ENCODE measurements around the gene ARHGAP45. TPM values are rescaled to one million over a fixed set of nuclear protein-coding genes. Genes with fewer than 3 reads are reported as not detected.
A peak's percentile ranks its signal among the peaks of the same experiment; 100 is the strongest.
"Not testable (repeated sequence)": the region's sequence is repeated elsewhere in the genome, so short reads cannot be mapped to it uniquely, and the experiment has no call there.

The ARHGAP45 gene
- total RNA-seq, 6 experiments from 2014 or later: 4.2 to 10.0 (median 7.3) TPM

DNA sequence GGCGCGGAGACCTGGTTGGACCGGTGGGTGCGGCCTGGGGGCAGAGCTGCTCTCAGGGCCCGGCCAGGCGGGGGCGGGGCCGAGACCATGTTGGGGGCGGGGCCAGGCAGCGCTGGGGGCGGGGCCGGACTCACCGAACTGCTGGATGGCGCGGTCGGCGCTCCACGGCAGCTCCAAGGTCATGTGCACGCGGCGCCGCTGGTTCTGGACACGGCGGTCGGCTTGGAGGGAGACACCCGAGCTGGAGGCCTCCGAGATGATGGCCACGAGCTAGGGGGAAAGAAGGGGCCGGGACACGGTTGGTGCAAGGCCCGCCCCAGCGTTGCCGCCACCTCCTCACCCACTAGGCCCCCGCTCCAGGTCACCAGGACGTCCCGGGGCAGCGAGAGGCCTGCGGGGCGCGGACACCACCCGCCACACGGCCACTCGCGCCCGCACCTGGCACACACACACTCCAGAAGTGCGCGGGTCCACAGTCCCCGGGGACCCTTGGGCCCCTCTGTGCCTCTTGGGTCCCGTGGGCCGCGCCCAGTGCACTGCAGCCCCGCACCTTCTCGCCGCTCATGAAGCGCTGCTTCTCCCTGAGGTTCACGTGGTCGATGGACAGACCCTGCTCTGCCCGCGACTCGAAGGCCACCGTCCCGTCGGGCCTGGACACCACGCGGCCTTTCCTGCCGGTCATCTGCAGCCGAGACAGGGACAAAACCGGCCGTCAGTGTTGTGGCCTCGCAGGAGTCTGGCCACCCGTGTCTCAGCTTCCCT, 45.5 kb downstream of the ARHGAP45 start:
- H3K9me3 ChIP-seq: no peaks in the 10 kb centered on the region
- TF ChIP-seq, protein P1, sequence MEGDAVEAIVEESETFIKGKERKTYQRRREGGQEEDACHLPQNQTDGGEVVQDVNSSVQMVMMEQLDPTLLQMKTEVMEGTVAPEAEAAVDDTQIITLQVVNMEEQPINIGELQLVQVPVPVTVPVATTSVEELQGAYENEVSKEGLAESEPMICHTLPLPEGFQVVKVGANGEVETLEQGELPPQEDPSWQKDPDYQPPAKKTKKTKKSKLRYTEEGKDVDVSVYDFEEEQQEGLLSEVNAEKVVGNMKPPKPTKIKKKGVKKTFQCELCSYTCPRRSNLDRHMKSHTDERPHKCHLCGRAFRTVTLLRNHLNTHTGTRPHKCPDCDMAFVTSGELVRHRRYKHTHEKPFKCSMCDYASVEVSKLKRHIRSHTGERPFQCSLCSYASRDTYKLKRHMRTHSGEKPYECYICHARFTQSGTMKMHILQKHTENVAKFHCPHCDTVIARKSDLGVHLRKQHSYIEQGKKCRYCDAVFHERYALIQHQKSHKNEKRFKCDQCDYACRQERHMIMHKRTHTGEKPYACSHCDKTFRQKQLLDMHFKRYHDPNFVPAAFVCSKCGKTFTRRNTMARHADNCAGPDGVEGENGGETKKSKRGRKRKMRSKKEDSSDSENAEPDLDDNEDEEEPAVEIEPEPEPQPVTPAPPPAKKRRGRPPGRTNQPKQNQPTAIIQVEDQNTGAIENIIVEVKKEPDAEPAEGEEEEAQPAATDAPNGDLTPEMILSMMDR (IDR thresholded peaks at IDR 0.05): no peak
- no peak for TF ChIP-seq POLR2A (IDR thresholded peaks at IDR 0.05)
- peaks cover 0 to 13% (median 2%) of the 10 kb centered on the region in 4 donors for H3K4me1 ChIP-seq
- no peak overlapping the region for H3K4me3 ChIP-seq
- no peaks in the 10 kb centered on the region for H3K27me3 ChIP-seq
- no peak for DNase-seq
- WGBS (ENCODE audit: insufficient coverage, low coverage, low lambda C conversion rate, missing lambda C conversion rate): 53% methylated on average over 6 of the region's 71 CpGs
- H3K36me3 ChIP-seq: peaks cover 10 to 63% (median 26%) of the 10 kb centered on the region in 4 donors
- peak overlapping the region in 1 of 3 donors; percentile 35 for H3K27ac ChIP-seq
- intact Hi-C loops (cut with DNase I): loop anchor here in 1 of 2 donors (10.0 kb wide), 1 partner anchor 72 kb away; no protein-coding TSS in a partner anchor
- ATAC-seq: no peak

DNA sequence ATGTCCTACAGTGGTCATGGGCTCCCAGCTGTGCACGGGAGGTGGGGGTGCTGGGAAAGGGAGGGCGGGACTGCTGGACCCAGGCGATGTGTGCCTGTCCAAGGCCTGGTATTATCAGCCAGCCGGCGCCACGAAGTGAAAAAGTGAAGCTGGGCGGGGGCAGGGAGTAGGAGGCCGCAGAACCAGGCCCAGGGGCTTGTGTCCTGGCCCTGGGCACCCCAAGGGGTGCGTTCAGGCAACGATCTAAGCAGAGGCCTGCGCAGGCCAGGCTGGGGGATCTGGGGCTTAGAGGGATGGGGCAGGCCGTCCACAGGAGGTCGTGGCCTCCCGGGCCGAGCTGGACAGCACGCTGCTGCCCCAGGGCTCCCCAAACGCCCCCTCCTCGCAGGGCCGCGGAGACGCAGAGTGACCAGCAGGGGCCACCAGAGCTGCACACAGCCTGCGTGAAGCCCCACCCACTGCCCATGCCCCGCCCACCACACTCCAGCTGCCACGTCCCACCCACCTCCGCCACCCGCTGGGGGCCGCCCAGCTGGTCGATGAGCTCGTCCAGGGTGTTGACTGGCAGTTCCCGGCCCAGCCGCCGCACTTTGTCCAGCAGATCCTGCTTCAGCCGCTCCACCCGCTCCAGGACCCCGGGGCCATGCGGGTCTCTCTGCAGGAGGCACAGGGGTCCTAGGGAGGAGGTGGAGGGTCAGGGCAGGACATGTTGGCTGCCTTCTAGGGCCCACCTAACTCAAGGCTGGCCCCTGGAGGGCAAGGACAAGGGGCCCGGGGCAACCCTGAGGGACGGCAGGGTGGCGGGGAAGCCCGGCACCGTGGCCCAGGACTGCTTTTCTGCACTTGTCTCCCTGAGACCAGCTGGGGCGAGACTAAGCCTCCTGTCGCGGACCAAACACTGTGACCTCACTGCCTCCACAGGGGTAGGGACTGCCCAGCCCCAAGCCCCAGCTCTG, 46.3 kb downstream of the ARHGAP45 start:
- TF ChIP-seq, protein P1 (IDR thresholded peaks at IDR 0.05): peak; percentile 86 to 98 (median 92)
- peak; percentile 33 for TF ChIP-seq POLR2A (IDR thresholded peaks at IDR 0.05)
- WGBS (ENCODE audit: insufficient coverage, low coverage, low lambda C conversion rate, missing lambda C conversion rate): 10% methylated on average over 6 of the region's 44 CpGs
- DNase-seq: peak; percentile 97 to 99 (median 98)
- Histone ChIP-seq H3K4me3 (no peak overlapping the region), H3K27me3 (no peaks in the 10 kb centered on the region), H3K27ac (peak overlapping the region; percentile 38 to 90 (median 78)), H3K4me1 (peaks cover 0 to 13% (median 2%) of the 10 kb centered on the region in 4 donors), H3K36me3 (peaks cover 10 to 65% (median 29%) of the 10 kb centered on the region in 4 donors), H3K9me3 (no peaks in the 10 kb centered on the region)
- intact Hi-C loops (cut with DNase I): loop anchor here in 1 of 2 donors (10.0 kb wide), 1 partner anchor 71 kb away; no protein-coding TSS in a partner anchor
- ATAC-seq: peak; percentile 89 to 96 (median 93)

DNA sequence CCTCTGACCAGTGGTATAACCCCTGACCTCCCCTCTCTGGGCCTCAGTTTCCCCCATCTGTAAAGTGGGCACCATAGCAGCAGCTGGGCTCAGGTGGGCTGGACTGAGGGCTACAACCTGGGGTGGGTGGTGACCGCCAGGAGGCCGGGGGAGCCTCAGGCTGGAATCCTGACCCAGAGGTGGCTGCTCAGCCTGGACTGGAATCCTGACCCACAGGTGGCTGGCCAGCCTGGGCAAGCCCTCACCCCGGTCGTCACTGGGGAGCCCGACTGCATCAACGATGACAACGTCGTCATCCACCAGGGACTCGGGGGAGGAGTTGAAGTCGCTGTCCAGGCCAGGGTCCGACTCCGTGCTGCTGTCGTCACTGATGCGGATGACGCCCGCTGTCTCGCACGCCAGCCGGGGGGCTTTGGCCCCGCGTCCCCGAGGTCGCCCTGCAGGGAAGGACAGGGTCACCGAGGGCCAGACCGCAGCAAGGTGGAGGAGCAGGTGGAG, 47.1 kb downstream of the ARHGAP45 start:
- Histone ChIP-seq H3K4me3 (no peak overlapping the region), H3K27me3 (no peaks in the 10 kb centered on the region), H3K4me1 (peaks cover 0 to 13% (median 2%) of the 10 kb centered on the region in 4 donors), H3K9me3 (no peaks in the 10 kb centered on the region), H3K36me3 (peaks cover 12 to 66% (median 33%) of the 10 kb centered on the region in 4 donors), H3K27ac (peak overlapping the region; percentile 38 to 90 (median 78))
- 31% methylated on average over 4 of the region's 25 CpGs for WGBS (ENCODE audit: insufficient coverage, low coverage, low lambda C conversion rate, missing lambda C conversion rate)
- ATAC-seq (peak; percentile 3 to 12 (median 8)), DNase-seq (no peak)
- intact Hi-C loops (cut with DNase I): loop anchor here in 1 of 2 donors (10.0 kb wide), 1 partner anchor 71 kb away; no protein-coding TSS in a partner anchor
- TF ChIP-seq POLR2A (IDR thresholded peaks at IDR 0.05): no peak
- TF ChIP-seq, protein P1 (IDR thresholded peaks at IDR 0.05): no peak

DNA sequence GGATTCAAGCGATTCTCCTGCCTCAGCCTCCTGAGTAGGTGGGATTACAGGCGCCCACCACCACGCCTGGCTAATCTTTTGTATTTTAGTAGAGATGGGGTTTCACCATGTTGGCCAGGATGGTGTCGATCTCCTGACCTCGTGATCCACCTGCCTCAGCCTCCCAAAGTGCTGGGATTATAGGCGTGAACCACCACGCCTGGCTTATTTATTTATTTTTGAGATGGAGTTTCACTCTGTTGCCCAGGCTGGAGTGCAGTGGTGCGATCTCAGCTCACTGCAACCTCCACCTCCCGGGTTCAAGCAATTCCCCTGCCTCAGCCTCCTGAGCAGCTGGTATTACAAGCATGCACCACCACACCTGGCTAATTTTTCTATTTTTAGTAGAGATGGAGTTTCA, 47.8 kb downstream of the ARHGAP45 start:
- H3K4me3 ChIP-seq, ATAC-seq, H3K27ac ChIP-seq, DNase-seq, H3K27me3 ChIP-seq, H3K9me3 ChIP-seq: not testable (repeated sequence)
- intact Hi-C loops (cut with DNase I): loop anchor here (5.0 to 10.0 kb wide), 2 partner anchors 70 to 78 kb away; no protein-coding TSS in a partner anchor
- WGBS (ENCODE audit: insufficient coverage, low coverage, low lambda C conversion rate, missing lambda C conversion rate): 96% methylated on average over 7 of the region's 9 CpGs
- Histone ChIP-seq H3K4me1 (peaks cover 0 to 13% (median 2%) of the 10 kb centered on the region in 4 donors), H3K36me3 (peaks cover 14 to 70% (median 34%) of the 10 kb centered on the region in 4 donors)

Data from right lobe of liver (tissue), 6 donors.